ENCODE results near the gene AGBL4.

The AGBL4 gene

GRCh38 chr1:48644190-48644900 lies 1379.4 kb downstream of the AGBL4 start:
- H3K9me3 ChIP-seq, result no peaks in the 10 kb centered on the region
- no peaks in the 10 kb centered on the region for H3K36me3 ChIP-seq
- no peak overlapping the region for H3K27ac ChIP-seq
- peaks cover 6% of the 10 kb centered on the region for H3K27me3 ChIP-seq
- no peak overlapping the region for H3K4me3 ChIP-seq (ENCODE audit: low read depth in 1 of 2, low read length in 1 of 2)
- no peak for TF ChIP-seq CTCF (IDR thresholded peaks at IDR 0.05)
- H3K4me1 ChIP-seq (ENCODE audit: control insufficient read depth in 1 of 2, insufficient read depth in 1 of 2, low read depth in 1 of 2, low read length in 1 of 2), result no peaks in the 10 kb centered on the region

- Histone ChIP-seq H3K36me3 (no peaks in the 10 kb centered on the region), H3K9me3 (no peaks in the 10 kb centered on the region), H3K4me1 (ENCODE audit: control insufficient read depth in 1 of 2, insufficient read depth in 1 of 2, low read depth in 1 of 2, low read length in 1 of 2) (no peaks in the 10 kb centered on the region), H3K27ac (no peak overlapping the region), H3K4me3 (ENCODE audit: low read depth in 1 of 2, low read length in 1 of 2) (no peak overlapping the region), H3K27me3 (peaks cover 9% of the 10 kb centered on the region)
- TF ChIP-seq CTCF (IDR thresholded peaks at IDR 0.05), result no peak
These were observed 1380.6 kb downstream of the AGBL4 start for GRCh38 chr1:48643193-48643592.

DNA sequence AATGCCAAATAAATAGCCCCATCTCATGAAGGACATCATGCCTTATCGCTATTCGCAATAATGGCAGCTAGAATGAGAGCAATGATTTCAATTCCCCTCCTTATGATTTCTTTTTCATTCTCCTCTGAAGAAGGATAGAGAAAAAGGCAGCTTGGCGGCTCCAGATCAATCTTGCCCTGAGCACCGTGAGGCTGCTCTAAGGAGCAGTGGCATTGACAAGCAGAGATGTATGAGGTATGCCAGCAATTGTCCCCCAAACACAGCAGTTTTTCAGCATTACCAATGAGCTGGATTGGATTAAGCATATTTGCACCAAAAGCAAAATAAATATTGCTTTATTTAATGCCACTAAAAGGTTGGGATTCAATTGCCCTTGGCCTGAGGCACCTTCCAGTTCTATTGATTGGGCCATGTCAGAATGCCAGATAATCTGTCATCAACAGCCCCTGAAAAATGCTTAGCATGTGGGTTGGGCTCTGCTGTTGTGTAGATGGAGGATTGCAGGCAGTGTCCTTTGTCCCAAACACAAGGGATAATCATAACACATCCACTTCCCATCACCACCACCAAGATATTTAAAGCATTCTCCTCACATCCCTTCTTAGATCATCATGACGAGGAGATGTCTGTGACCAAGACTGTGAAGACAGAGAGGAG lies 1382.8 kb downstream of the AGBL4 start:
- H3K36me3 ChIP-seq, result no peaks in the 10 kb centered on the region
- no peak overlapping the region for H3K27ac ChIP-seq
- peaks cover 18% of the 10 kb centered on the region for H3K27me3 ChIP-seq
- TF ChIP-seq CTCF (IDR thresholded peaks at IDR 0.05), result no peak
- H3K4me3 ChIP-seq (ENCODE audit: low read depth in 1 of 2, low read length in 1 of 2), result no peak overlapping the region
- no peaks in the 10 kb centered on the region for H3K4me1 ChIP-seq (ENCODE audit: control insufficient read depth in 1 of 2, insufficient read depth in 1 of 2, low read depth in 1 of 2, low read length in 1 of 2)
- no peaks in the 10 kb centered on the region for H3K9me3 ChIP-seq

DNA sequence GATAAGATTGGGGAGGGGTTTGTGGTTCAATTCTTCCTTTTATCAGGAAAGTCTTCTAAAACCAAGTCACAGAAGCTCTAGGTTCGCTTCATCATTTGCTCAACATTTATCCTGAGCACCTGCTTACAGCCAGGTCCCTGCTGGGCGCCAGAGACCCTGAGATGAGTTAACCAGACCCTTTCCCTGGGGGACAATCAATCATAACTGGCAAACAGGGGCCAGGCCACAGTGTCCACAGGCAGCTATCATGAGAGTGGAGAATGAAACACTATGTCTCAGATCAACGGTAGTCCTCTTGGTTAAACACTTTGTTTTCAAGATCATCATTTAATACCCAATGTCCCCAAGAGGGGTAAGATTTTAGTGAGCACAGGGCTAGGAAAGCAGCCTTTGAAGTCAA lies 1393.9 kb downstream of the AGBL4 start:
- Histone ChIP-seq H3K36me3 (no peaks in the 10 kb centered on the region), H3K4me3 (ENCODE audit: low read depth in 1 of 2, low read length in 1 of 2) (no peak overlapping the region), H3K4me1 (ENCODE audit: control insufficient read depth in 1 of 2, insufficient read depth in 1 of 2, low read depth in 1 of 2, low read length in 1 of 2) (no peaks in the 10 kb centered on the region), H3K27ac (no peak overlapping the region), H3K27me3 (peaks cover 11% of the 10 kb centered on the region), H3K9me3 (no peaks in the 10 kb centered on the region)
- no peak for TF ChIP-seq CTCF (IDR thresholded peaks at IDR 0.05)

DNA sequence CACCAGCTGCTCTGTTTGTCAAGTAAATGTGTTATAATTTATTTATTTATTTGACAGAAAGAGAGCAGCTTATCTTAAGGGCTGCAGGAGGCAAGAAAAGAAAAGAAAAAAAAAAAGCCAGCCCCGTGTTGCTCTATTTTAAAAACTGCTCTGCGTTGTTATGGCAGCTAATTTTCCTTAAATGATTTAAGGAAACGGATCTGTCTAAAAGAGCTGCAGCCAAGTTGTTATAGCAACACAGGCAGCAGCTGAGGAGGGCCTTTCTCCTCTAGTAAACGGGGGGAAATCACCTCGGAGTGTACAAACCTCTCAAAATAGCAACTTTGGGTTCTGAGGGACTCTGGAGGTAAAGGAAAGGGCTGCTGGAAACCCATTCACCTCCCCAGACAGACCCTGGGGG lies 1396.3 kb downstream of the AGBL4 start:
- H3K4me1 ChIP-seq (ENCODE audit: control insufficient read depth in 1 of 2, insufficient read depth in 1 of 2, low read depth in 1 of 2, low read length in 1 of 2), result no peaks in the 10 kb centered on the region
- peaks cover 18% of the 10 kb centered on the region for H3K27me3 ChIP-seq
- H3K9me3 ChIP-seq, result no peaks in the 10 kb centered on the region
- no peaks in the 10 kb centered on the region for H3K36me3 ChIP-seq
- H3K4me3 ChIP-seq (ENCODE audit: low read depth in 1 of 2, low read length in 1 of 2), result no peak overlapping the region
- no peak for TF ChIP-seq CTCF (IDR thresholded peaks at IDR 0.05)
- no peak overlapping the region for H3K27ac ChIP-seq

All from neutrophil (primary cell).